A549 (cell line): ENCODE results near the gene TP53I3.

Experiments used
- CBX8 ChIP-seq: fragments of 200-600 bp; sonication (generic); IDR thresholded peaks from 2 replicates; pipeline ENCODE4 v1.6.1; 2016
- CTCF ChIP-seq: fragments of >200 bp; sonication (Bioruptor Twin); formaldehyde crosslinking; IDR thresholded peaks from 3 replicates; pipeline ENCODE4 v1.5.1; 2016
- EP300 ChIP-seq, 2 experiments: fragments of >200 bp; sonication (Bioruptor Twin); formaldehyde crosslinking; IDR thresholded peaks; 2 replicates in 1 of 2; 3 replicates in 1 of 2; pipeline ENCODE4 v1.6.1; 2016 to 2017
- HDAC2 ChIP-seq: fragments of 200-600 bp; sonication (generic); IDR thresholded peaks from 2 replicates; pipeline ENCODE4 v1.6.1; 2016
- NR3C1 ChIP-seq: fragments of >200 bp; sonication (Bioruptor Twin); formaldehyde crosslinking; IDR thresholded peaks from 3 replicates; pipeline ENCODE4 v1.6.1; 2017
- PBX3 ChIP-seq: IDR thresholded peaks from 2 replicates; pipeline ENCODE4 v1.6.1; 2012
- POLR2A ChIP-seq: IDR thresholded peaks from 2 replicates; pipeline ENCODE4 v1.6.1; 2012; ENCODE audit warnings: mild to moderate bottlenecking, low read length
- RCOR1 ChIP-seq: fragments of 150-350 bp; IDR thresholded peaks from 2 replicates; pipeline ENCODE4 v1.6.1; 2014; ENCODE audit warnings: antibody characterized with exemption, low read length, low read depth
- SREBF2 ChIP-seq: fragments of 450-650 bp; IDR thresholded peaks from 2 replicates; pipeline ENCODE4 v1.6.1; 2014; ENCODE audit warnings: mild to moderate bottlenecking, moderate library complexity
- USF2 ChIP-seq: fragments of 450-650 bp; IDR thresholded peaks from 2 replicates; pipeline ENCODE4 v1.6.1; 2014; ENCODE audit warnings: antibody characterized with exemption
- ZC3H11A ChIP-seq: fragments of 450-650 bp; IDR thresholded peaks from 2 replicates; pipeline ENCODE4 v1.6.1; 2014; ENCODE audit warnings: antibody characterized with exemption, mild to moderate bottlenecking

GRCh38 chr2:24123922-24124580, 39.4 kb upstream of the TP53I3 start:
- TF ChIP-seq HDAC2 (no peak), PBX3 (no peak), RCOR1 (no peak), CTCF (no peak), EP300 (IDR thresholded peaks at IDR 0.05) (no peak), NR3C1 (no peak), ZC3H11A (no peak), POLR2A (no peak), USF2 (no peak), SREBF2 (no peak), CBX8 (no peak)
